Activated CD4-positive, alpha-beta T cell treated with anti-CD3 and anti-CD28 coated beads for 48 hours (primary cell): ENCODE results near the gene TAAR8.
"Not testable (repeated sequence)": the region's sequence is repeated elsewhere in the genome, so short reads cannot be mapped to it uniquely, and the experiment has no call there.

Experiments used
- DNase-seq: peaks from one replicate; pipeline ENCODE4 v3.0.0-alpha.2; 2020

The TAAR8 gene

GRCh38 chr6:132548746-132549463 lies 3.6 kb upstream of the TAAR8 start:
- no peak for DNase-seq

DNA sequence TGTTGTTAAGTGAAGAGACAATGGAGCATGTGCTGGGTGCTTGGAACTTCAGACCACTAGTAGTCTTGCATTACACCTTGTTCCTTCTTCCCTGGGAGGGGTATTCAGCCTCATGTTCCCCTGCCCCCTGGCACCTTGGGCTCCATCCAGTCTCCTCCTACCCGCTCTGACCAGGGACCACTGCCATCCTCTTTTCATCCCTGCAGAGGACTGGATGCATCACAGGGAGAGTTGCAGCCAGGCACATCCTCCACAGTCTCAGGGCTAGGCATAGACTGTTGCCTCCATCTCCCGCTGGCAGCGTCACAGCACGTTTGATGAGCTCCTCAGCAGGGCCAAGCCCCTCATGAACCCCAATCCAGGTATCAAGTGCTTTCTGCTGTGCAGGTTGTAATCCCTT lies 1.3 kb upstream of the TAAR8 start:
- no peak for DNase-seq

- not testable (repeated sequence) for DNase-seq
These were observed 7.6 kb downstream of the TAAR8 start for GRCh38 chr6:132560087-132560486.

DNA sequence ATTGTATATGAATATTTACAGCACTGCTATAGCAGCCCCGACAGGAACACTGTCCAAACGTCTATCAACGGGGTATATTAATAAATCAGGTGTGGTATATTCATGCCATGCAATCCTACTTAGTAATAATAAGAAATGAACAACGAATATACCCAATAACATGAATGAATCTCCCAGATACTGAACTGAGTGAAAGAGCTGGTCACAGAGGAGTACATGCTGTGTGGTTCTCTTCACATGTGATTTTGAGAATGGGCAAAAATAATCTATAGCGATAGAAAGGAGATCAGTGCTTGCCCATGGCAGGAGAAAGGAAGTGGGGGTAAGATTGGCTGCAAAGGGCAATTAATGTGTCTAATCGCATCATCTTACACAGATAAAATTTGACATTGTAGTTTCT lies 13.9 kb downstream of the TAAR8 start:
- DNase-seq: no peak

DNA sequence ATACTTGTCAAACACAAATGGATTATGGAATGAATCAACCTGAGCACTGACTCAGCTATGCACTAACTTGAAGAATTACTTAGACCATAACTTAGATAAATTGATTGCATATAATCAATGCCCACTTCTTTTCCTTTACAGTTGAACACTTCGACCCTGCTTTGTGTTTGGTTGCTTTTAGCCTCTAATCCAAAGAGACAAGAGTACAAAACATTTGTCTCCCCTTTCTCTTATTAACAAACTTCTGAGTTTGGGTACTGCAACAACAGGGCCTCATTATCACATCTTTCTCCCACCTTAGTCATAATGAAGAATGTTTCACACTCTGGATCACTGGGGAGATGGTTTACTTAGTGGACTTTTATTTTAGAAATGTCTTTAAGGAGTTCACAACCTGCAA lies 15.1 kb downstream of the TAAR8 start:
- DNase-seq: no peak

DNA sequence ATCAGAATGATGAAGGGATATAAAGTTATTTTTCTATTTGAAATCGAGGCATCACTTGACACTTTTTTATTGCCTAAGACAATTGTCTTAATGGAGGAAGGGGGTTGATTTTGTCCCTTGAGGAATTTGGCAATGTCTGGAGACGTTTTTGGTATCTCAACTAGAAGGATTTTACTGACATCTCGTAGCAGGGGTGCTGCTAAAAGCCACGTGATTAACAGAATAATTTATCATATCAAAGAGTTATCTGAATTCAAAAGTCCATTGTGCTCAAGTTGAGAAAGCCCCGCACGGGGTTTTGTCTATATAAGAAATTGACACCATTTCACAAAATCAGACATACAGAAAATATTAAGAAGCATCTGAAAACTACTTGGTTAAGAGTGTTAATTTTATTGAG lies 16.1 kb downstream of the TAAR8 start:
- DNase-seq: no peak

DNA sequence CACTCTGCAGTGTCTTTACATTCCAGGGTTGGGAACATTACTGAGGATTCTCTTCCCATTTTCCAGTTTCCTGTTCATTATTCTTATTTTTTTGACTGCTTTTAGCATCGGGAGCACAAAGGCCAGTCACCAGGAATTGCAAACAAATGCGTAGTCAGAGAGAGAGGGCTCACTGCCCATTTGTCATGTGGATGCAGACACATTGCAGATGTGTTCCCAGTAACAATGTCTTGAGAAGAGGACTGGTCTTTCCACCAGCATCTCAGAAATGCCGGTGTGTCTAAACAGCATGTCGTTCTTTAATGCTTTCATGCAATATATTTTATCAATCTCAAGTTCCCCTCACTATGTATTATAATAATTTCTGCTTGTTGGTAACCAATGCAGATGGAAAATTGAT lies 16.7 kb downstream of the TAAR8 start:
- no peak for DNase-seq

- DNase-seq: no peak
These were observed 17.8 kb downstream of the TAAR8 start, which contains the start of gene TAAR6 for GRCh38 chr6:132570221-132570777. TSS of gene TAAR6 (plus strand) at chr6:132570322. CDS start at chr6:132570322, 0 bp downstream.

GRCh38 chr6:132571774-132572173 lies 19.3 kb downstream of the TAAR8 start:
- no peak for DNase-seq

GRCh38 chr6:132584698-132585097 lies 32.2 kb downstream of the TAAR8 start:
- no peak for DNase-seq

DNA sequence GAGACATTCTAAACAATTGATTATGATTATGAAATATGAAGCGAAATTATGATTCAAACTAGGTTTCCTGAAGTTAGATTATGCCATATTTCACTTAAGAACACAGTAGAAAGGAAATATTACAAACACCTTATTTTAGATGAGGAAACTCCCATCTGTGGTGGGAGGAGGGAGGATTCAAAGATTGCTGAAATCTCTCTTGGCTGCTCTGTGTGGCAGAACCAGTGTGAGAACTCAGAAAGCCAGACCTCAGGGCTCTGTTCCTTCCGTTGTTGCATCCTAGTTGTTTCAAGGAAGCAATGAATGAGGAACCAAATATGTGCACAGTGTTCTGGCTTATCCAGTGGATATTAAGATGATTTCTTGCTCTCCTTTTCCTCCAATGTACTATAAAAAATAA lies 35.0 kb downstream of the TAAR8 start:
- DNase-seq: no peak

GRCh38 chr6:132589454-132589853 lies 37.0 kb downstream of the TAAR8 start, which contains the start of gene TAAR5:
TSS of gene TAAR5 (minus strand) at chr6:132589741. CDS start at chr6:132589686, 55 bp downstream.
- DNase-seq: no peak

DNA sequence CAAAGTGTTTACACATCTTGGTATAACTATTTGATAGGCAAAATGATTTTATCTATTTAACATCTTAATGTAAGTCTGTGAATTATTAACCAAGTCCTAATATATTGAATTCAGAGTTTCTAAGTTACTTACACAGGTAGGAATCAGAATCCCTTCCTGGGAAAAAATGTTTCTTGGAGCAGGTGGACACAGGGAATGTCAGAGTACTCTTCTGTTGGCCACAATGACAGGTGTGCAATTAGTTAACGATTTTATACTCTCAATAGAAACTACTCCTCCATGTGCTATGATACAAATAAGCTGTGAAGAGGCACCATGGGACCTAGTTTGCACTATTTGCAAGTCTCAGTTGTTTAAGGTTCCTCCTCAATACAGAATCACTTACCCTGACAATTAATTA lies 37.9 kb downstream of the TAAR8 start:
- DNase-seq: no peak

DNA sequence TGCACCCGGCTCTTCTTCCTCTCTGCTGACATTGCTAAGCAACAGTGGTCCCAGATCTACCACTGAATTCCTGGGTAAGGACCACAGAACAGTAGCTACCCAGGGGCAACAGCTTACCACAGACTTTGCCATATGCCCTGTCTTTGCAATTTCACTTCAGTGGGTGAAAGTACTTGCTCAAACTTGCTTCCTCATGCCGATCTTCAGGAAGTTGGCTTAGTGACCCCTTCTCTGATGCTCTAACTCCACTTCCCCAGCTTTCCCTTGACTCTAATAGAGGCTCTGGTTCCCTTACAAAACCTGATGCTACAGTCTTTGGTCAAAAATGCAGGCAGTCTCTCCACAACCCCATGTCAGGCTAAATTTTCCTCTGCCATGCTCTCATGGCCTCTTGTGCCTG lies 40.4 kb downstream of the TAAR8 start:
- DNase-seq: no peak

- DNase-seq: no peak
These were observed 43.7 kb downstream of the TAAR8 start for GRCh38 chr6:132596201-132596600.

DNA sequence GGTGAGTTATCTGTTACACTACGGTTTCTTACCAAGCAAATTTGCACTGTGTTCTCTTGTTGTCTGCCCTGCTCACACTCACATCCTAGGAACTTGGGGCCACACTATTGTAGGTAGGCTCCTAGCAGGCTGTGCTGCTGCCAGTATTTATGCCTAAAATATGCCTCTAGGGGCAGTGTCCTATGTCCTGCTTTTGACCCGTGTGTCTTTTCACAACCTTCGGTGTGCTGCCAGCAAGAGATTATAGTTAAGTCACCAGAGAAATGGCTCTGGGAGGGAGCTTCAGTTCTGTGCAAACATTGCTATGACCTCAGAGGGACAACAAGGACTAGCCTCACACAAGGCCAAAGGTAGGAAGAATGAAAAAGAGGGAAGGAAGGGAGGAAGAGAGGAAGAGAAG lies 46.0 kb downstream of the TAAR8 start:
- no peak for DNase-seq

DNA sequence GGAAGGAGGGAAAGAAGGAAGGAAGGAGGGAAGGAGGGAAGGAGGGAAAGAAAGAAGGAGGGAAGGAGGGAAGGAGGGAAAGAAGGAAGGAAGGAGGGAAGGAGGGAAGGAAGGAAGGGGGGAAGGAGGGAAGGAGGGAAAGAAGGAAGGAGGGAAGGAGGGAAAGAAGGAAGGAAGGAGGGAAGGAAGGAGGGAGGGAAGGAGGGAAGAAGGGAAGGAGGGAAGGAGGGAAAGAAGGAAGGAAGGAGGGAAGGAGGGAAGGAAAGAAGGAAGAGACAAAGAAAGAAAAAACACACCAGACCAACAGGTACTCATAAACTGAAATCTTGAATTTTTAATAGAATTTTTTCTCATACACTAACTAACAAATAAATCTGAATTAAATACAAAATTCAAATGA lies 48.4 kb downstream of the TAAR8 start:
- DNase-seq: not testable (repeated sequence)
